ENCODE results near the gene SLC35A4.

DNA sequence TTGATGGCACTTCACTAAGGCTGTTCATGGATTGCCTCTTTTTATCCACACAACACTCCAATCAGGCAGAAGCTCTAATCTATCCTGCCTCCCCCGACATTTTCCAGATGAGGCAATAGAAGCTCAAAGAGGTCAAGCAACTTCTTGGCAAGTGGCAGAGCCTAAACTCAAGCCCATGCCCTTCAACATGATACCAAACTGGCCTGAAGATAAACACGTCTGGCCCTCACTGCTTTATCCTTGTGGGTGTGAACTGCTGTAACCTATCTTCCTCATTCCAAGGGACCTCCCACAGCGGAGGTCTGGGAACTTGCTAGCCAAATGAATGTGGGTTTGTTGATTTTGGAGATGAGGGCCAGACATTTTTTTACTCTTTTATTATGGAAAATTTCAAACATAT is 9.5 kb downstream of the SLC35A4 start:
- TF ChIP-seq, protein P1, sequence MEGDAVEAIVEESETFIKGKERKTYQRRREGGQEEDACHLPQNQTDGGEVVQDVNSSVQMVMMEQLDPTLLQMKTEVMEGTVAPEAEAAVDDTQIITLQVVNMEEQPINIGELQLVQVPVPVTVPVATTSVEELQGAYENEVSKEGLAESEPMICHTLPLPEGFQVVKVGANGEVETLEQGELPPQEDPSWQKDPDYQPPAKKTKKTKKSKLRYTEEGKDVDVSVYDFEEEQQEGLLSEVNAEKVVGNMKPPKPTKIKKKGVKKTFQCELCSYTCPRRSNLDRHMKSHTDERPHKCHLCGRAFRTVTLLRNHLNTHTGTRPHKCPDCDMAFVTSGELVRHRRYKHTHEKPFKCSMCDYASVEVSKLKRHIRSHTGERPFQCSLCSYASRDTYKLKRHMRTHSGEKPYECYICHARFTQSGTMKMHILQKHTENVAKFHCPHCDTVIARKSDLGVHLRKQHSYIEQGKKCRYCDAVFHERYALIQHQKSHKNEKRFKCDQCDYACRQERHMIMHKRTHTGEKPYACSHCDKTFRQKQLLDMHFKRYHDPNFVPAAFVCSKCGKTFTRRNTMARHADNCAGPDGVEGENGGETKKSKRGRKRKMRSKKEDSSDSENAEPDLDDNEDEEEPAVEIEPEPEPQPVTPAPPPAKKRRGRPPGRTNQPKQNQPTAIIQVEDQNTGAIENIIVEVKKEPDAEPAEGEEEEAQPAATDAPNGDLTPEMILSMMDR (IDR thresholded peaks at IDR 0.05) = no peak
- no peak for TF ChIP-seq POLR2A (IDR thresholded peaks at IDR 0.05)

Measured in testis (tissue), 2 donors.